OCI-LY1 (cell line): ENCODE data around the gene TBC1D2B.

Experiments used
- H2AFZ ChIP-seq: fragments of 200-600 bp; sonication (generic), shearing (Covaris generic); 2 replicates; pipeline ENCODE4 v1.6.0; 2014; ENCODE audit warnings: antibody characterized with exemption, mild to moderate bottlenecking, low read length
- H3F3A ChIP-seq: fragments of 200-600 bp; sonication (generic), shearing (Covaris generic); 2 replicates; pipeline ENCODE4 v1.6.0; 2014; ENCODE audit warnings: mild to moderate bottlenecking, antibody characterized with exemption, low read length, moderate library complexity; ENCODE audit not compliant: insufficient read depth
- H3K27ac ChIP-seq: fragments of 200-600 bp; sonication (generic); 2 replicates; pipeline ENCODE4 v1.5.1; 2014; ENCODE audit warnings: low read length, mixed run types, mild to moderate bottlenecking, low read depth; ENCODE audit not compliant: poor library complexity, severe bottlenecking
- H3K27me3 ChIP-seq: fragments of 200-600 bp; sonication (generic); 2 replicates; pipeline ENCODE4 v1.6.0; 2014; ENCODE audit warnings: antibody characterized with exemption, mild to moderate bottlenecking, low read length, moderate library complexity; ENCODE audit not compliant: insufficient read depth
- H3K36me3 ChIP-seq: fragments of 200-600 bp; sonication (generic); 2 replicates; pipeline ENCODE4 v1.6.1; 2014; ENCODE audit warnings: mild to moderate bottlenecking, antibody characterized with exemption, low read length, moderate library complexity, mixed read lengths; ENCODE audit not compliant: insufficient read depth
- H3K4me1 ChIP-seq: fragments of 200-600 bp; sonication (generic); 2 replicates; pipeline ENCODE4 v1.5.1; 2014; ENCODE audit warnings: mild to moderate bottlenecking, low read length, moderate library complexity; ENCODE audit not compliant: insufficient read depth, severe bottlenecking
- H3K4me2 ChIP-seq: fragments of 200-600 bp; sonication (generic), shearing (Covaris generic); 2 replicates; pipeline ENCODE4 v1.6.1; 2014; ENCODE audit warnings: low read length
- H3K4me3 ChIP-seq: fragments of 200-600 bp; sonication (generic); 2 replicates; pipeline ENCODE4 v1.5.1; 2014; ENCODE audit warnings: low read length, low read depth, mild to moderate bottlenecking, mixed read lengths; ENCODE audit not compliant: poor library complexity, severe bottlenecking
- H3K79me2 ChIP-seq: fragments of 200-600 bp; shearing (Covaris generic); 2 replicates; pipeline ENCODE4 v1.6.1; 2016; ENCODE audit warnings: mixed run types, low read length, mixed read lengths; ENCODE audit not compliant: insufficient read depth
- H3K9ac ChIP-seq: fragments of 200-600 bp; sonication (generic), shearing (Covaris generic); 2 replicates; pipeline ENCODE4 v1.6.1; 2014; ENCODE audit warnings: mild to moderate bottlenecking, low read length, mixed read lengths
- H3K9me2 ChIP-seq: fragments of 200-600 bp; sonication (generic), shearing (Covaris generic); 2 replicates; pipeline ENCODE4 v1.6.1; 2014; ENCODE audit warnings: low read depth, mild to moderate bottlenecking, low read length, mixed read lengths
- H3K9me3 ChIP-seq: fragments of 200-600 bp; shearing (Covaris generic); 2 replicates; pipeline ENCODE4 v1.6.1; 2014; ENCODE audit warnings: low read length, mixed read lengths
- H4K20me1 ChIP-seq: fragments of 200-600 bp; sonication (generic), shearing (Covaris generic); 2 replicates; pipeline ENCODE4 v1.6.0; 2016; ENCODE audit warnings: mild to moderate bottlenecking, low read length; ENCODE audit not compliant: insufficient read depth
- EZH2 ChIP-seq: fragments of 200-600 bp; sonication (generic), shearing (Covaris generic); IDR thresholded peaks from 2 replicates; pipeline ENCODE4 v1.8.0; 2017; ENCODE audit warnings: borderline replicate concordance, mixed run types, mild to moderate bottlenecking, antibody characterized with exemption, low read length, moderate library complexity, mixed read lengths
- TF ChIP-seq, protein P1 (sequence below): fragments of 200-600 bp; sonication (generic), shearing (Covaris generic); IDR thresholded peaks from 2 replicates; pipeline ENCODE4 v1.5.1; 2017; ENCODE audit warnings: mild to moderate bottlenecking, antibody characterized with exemption, low read length, moderate library complexity, mixed read lengths

TBC1D2B gene

DNA sequence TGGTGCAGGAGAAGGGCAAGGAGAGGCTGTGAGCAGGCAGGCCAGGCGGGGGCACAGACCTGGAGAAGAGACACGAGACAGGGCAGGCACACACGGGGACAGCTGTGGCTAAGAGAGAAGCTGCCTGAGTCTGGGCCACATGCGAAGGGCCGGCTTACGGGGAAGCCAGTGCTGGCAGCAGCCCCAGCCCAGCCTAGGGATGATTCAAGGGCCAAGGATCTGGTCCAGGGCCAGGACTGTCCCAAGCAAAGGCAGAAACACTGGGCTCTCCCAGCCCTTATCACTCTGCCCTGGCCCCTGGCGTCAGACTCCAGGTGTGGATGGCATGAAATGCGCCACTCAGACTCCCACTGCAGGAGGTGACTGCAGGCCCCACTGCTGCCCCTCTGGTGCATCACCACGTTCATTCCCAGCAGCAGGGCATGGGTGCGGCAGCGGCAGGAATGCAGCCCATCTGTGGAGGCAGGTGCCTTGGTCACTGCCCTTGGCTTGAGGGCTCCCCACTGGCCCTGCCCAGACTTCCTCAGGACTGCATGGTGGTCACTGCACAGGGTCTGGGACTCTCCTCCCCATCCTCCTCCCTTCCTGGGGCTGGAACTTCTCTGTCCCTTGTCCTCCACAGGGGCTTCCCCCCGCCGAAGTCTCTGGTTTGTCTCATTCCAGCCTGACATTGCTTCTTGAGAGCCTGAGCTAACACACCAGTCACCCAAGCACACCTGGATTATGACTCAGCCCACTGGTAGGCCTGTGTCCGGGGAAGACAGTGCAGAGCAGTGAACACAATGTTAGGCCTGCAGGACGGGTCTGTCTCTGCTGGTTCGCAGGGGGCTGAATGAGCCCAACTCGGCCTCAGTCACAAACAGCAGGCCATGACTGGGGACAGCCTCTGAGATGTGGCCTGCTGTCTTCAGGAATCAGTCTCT lies 69.3 kb downstream of the TBC1D2B start:
- H2AFZ ChIP-seq, result no peak overlapping the region
- H3K4me1 ChIP-seq, result no peaks in the 10 kb centered on the region
- no peaks in the 10 kb centered on the region for H3K27me3 ChIP-seq
- H4K20me1 ChIP-seq, result no peaks in the 10 kb centered on the region
- H3K9me2 ChIP-seq, result no peaks in the 10 kb centered on the region
- no peaks in the 10 kb centered on the region for H3K79me2 ChIP-seq
- H3K4me3 ChIP-seq, result no peak overlapping the region
- H3K9ac ChIP-seq, result no peak overlapping the region
- no peaks in the 10 kb centered on the region for H3K9me3 ChIP-seq
- H3K36me3 ChIP-seq, result peaks cover 77% of the 10 kb centered on the region; the same call in 1 of the 2 replicates
- TF ChIP-seq, protein P1, sequence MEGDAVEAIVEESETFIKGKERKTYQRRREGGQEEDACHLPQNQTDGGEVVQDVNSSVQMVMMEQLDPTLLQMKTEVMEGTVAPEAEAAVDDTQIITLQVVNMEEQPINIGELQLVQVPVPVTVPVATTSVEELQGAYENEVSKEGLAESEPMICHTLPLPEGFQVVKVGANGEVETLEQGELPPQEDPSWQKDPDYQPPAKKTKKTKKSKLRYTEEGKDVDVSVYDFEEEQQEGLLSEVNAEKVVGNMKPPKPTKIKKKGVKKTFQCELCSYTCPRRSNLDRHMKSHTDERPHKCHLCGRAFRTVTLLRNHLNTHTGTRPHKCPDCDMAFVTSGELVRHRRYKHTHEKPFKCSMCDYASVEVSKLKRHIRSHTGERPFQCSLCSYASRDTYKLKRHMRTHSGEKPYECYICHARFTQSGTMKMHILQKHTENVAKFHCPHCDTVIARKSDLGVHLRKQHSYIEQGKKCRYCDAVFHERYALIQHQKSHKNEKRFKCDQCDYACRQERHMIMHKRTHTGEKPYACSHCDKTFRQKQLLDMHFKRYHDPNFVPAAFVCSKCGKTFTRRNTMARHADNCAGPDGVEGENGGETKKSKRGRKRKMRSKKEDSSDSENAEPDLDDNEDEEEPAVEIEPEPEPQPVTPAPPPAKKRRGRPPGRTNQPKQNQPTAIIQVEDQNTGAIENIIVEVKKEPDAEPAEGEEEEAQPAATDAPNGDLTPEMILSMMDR, result no peak
- TF ChIP-seq EZH2, result no peak
- H3K27ac ChIP-seq, result no peak overlapping the region
- no peak overlapping the region for H3K4me2 ChIP-seq
- no peaks in the 10 kb centered on the region for H3F3A ChIP-seq

DNA sequence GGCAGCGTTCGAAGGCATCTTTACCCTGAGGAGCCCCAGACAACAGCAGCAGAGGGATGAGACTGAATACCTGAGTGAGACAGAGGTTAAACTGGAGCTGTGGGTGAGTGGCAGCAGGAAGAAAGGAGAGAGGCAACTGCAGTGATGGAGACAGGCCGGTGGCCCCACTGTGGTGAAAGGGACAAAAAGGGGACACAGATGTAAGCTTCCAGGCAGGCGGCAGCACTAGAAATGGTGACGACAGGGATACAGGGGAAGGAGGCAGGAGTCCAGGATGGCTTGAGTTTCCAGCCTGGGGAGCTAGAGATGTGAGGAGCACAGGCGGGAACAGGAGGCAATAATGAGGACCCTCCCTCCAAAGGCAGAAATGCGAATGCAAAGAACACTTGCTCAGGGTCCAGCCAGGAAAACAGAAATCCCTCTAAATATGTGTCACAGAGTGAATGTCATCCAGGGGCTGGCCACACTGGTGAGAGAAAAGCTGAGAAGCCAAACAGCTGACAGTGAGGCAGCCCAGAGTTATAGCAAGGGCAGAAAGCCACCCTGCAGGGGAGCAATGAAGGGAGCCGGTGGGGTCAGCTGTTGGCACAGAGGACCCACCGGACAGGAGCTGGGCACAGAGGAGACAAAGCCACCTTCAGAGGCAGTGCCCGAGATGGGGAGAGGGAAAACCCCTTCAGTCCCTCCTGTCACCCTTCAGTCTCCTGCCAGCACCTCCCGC lies 70.1 kb downstream of the TBC1D2B start:
- Histone ChIP-seq H3K4me2 (no peak overlapping the region), H3K9me3 (no peaks in the 10 kb centered on the region), H4K20me1 (no peaks in the 10 kb centered on the region), H3K4me1 (no peaks in the 10 kb centered on the region), H3K27me3 (no peaks in the 10 kb centered on the region), H3F3A (no peaks in the 10 kb centered on the region), H3K9ac (no peak overlapping the region), H3K27ac (no peak overlapping the region), H3K9me2 (no peaks in the 10 kb centered on the region), H3K36me3 (peaks cover 77% of the 10 kb centered on the region; the same call in 1 of the 2 replicates), H3K4me3 (no peak overlapping the region), H2AFZ (no peak overlapping the region), H3K79me2 (no peaks in the 10 kb centered on the region)
- TF ChIP-seq, protein P1, result no peak
- no peak for TF ChIP-seq EZH2

DNA sequence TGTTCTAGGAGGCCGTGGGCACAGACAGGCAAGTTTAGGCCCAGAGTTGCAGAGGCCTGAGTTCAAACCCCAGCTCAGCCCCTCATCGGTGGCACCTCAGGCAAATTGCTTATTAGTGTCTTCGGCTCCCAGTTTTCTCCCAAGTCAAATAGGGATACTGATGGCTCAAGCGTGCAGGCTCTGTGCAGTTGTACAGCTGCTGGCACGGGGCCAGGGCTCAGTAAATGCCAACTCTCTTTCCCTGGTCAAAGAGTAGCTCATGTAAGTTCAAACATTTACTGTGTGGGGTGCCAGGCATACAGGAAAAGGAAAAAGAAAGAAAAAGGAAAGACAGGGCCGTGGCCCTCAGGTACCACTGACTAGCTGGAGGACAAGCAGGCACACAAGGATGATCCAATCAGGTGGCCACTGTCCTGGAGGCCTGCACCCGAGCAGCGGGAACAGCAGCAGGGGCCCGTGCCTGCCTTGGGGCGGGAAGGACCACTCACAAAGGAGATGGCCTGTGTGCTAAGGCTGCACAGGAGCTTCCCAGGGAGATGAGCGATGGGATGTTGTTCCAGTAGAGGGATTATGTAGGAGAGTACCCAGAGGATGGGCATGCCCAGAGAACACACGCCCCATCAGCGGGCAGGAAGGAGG lies 70.8 kb downstream of the TBC1D2B start:
- Histone ChIP-seq H3K9me2 (no peaks in the 10 kb centered on the region), H3K27ac (no peak overlapping the region), H3K4me2 (no peak overlapping the region), H3K36me3 (peaks cover 72% of the 10 kb centered on the region; the same call in 1 of the 2 replicates), H3K9me3 (no peaks in the 10 kb centered on the region), H3K79me2 (no peaks in the 10 kb centered on the region), H3F3A (no peaks in the 10 kb centered on the region), H2AFZ (no peak overlapping the region), H3K4me3 (no peak overlapping the region), H4K20me1 (no peaks in the 10 kb centered on the region), H3K9ac (no peak overlapping the region), H3K27me3 (no peaks in the 10 kb centered on the region), H3K4me1 (no peaks in the 10 kb centered on the region)
- TF ChIP-seq, protein P1, result no peak
- no peak for TF ChIP-seq EZH2
